NOMO-1 treated with DMSO at 0.1 percent for 48 hours (cell line): ENCODE measurements around the gene NONO.
"Not testable (repeated sequence)": the region's sequence is repeated elsewhere in the genome, so short reads cannot be mapped to it uniquely, and the experiment has no call there.

Experiments used
- DNase-seq: peaks from one replicate; lab custom pipeline; 2025; ENCODE audit not compliant: unreplicated experiment; lab: John Stamatoyannopoulos, UW

NONO gene

GRCh38 chrX:71283403-71284143, at the start of gene NONO:
NONO (plus strand) TSS chrX:71283635; CDS start chrX:71290638, 7,003 bp downstream.
- DNase-seq, result peak; percentile 91

GRCh38 chrX:71235482-71235881, 48.0 kb upstream of the NONO start:
- no peak for DNase-seq

GRCh38 chrX:71236836-71237235, 46.6 kb upstream of the NONO start:
- DNase-seq, result no peak

GRCh38 chrX:71239781-71240180, 43.7 kb upstream of the NONO start:
- no peak for DNase-seq

GRCh38 chrX:71241301-71241700, 42.1 kb upstream of the NONO start:
- DNase-seq, result no peak

- DNase-seq, result no peak
Observed at GRCh38 chrX:71244359-71245128, 38.9 kb upstream of the NONO start.

GRCh38 chrX:71245159-71245558, 38.3 kb upstream of the NONO start:
- no peak for DNase-seq

GRCh38 chrX:71250841-71251240, 32.6 kb upstream of the NONO start:
- DNase-seq, result no peak

- DNase-seq, result no peak
Observed at GRCh38 chrX:71251466-71251973, 31.9 kb upstream of the NONO start.

- no peak for DNase-seq
Observed at GRCh38 chrX:71252221-71252620, 31.2 kb upstream of the NONO start.

- DNase-seq, result no peak
Observed at GRCh38 chrX:71253253-71254091, 30.0 kb upstream of the NONO start.

GRCh38 chrX:71254092-71254963, 29.1 kb upstream of the NONO start, which contains the start of gene ZMYM3:
ZMYM3 (minus strand) TSS chrX:71254140; CDS start chrX:71253255, 885 bp downstream.
- peak; percentile 82 for DNase-seq

GRCh38 chrX:71256051-71256450, 27.4 kb upstream of the NONO start:
- DNase-seq, result no peak

- no peak for DNase-seq
Observed at GRCh38 chrX:71256856-71257255, 26.6 kb upstream of the NONO start.

GRCh38 chrX:71268624-71269023, 14.8 kb upstream of the NONO start:
- not testable (repeated sequence) for DNase-seq

GRCh38 chrX:71269801-71270395, 13.5 kb upstream of the NONO start:
- no peak for DNase-seq

GRCh38 chrX:71272313-71272712, 11.1 kb upstream of the NONO start:
- not testable (repeated sequence) for DNase-seq

GRCh38 chrX:71281300-71281699, 2.1 kb upstream of the NONO start:
- DNase-seq, result not testable (repeated sequence)

GRCh38 chrX:71282514-71283402, 677 bp upstream of the NONO start:
- DNase-seq, result peak; percentile 72
